DOHH2 (cell line): ENCODE results near the gene C3.

Experiments
- EZH2phosphoT487 ChIP-seq: fragments of 200-600 bp; sonication (generic); IDR thresholded peaks from 2 replicates; pipeline ENCODE4 v1.6.1; 2017; ENCODE audit warnings: borderline replicate concordance, mild to moderate bottlenecking, antibody characterized with exemption, low read length, moderate library complexity, mixed read lengths
- TF ChIP-seq, protein P1 (sequence below): fragments of 200-600 bp; sonication (generic); IDR thresholded peaks from one replicate; pipeline ENCODE4 v1.5.1; 2014; ENCODE audit warnings: antibody characterized with exemption, mild to moderate bottlenecking, low read depth, low read length; ENCODE audit not compliant: poor library complexity, severe bottlenecking

DNA sequence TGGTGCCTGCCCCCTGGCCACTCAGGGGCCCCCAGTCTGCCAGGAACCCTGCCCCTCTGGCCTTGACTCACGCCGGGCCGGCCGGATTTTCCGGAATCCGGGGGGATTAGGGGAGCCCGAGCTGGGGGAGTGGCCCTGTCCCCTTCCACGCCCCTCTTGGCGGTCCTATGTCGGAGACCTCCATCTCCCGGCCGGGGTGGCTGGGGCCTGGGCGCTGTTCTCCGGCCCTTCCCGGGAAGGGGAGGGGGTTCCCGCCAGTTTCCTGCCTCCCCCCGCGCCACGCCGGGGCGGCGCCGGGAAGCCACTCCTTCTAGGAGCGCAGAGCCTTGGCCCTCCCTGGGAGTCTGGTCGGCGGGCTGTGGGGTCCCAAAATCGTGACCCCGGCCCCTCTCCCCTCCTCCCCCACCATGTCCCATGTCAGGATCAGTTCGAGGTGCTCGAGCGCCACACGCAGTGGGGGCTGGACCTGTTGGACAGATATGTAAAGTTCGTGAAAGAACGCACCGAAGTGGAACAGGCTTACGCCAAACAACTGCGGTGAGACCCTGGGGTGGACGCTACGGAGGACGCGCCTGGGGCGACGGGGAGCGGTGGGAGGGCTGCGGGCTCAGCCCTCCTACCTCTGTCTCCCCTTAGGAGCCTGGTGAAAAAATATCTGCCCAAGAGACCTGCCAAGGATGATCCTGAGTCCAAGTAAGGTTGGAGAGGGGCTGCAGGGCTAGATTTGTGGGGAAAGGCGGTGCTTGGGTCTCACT lies 20.3 kb upstream of the C3 start:
- TF ChIP-seq, protein P1, sequence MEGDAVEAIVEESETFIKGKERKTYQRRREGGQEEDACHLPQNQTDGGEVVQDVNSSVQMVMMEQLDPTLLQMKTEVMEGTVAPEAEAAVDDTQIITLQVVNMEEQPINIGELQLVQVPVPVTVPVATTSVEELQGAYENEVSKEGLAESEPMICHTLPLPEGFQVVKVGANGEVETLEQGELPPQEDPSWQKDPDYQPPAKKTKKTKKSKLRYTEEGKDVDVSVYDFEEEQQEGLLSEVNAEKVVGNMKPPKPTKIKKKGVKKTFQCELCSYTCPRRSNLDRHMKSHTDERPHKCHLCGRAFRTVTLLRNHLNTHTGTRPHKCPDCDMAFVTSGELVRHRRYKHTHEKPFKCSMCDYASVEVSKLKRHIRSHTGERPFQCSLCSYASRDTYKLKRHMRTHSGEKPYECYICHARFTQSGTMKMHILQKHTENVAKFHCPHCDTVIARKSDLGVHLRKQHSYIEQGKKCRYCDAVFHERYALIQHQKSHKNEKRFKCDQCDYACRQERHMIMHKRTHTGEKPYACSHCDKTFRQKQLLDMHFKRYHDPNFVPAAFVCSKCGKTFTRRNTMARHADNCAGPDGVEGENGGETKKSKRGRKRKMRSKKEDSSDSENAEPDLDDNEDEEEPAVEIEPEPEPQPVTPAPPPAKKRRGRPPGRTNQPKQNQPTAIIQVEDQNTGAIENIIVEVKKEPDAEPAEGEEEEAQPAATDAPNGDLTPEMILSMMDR, result no peak
- TF ChIP-seq EZH2phosphoT487, result no peak
